Esophagus squamous epithelium (tissue), 5 donors: ENCODE results near the gene GMDS. TPM values are rescaled to one million over a fixed set of nuclear protein-coding genes. Genes with fewer than 3 reads are reported as not detected.

Experiments
- DNase-seq: peaks from one replicate; lab custom pipeline; 2025; lab: John Stamatoyannopoulos, UW
- H3K27ac ChIP-seq, 4 donors: fragments of 200-600 bp; sonication (generic); one replicate each; pipeline ENCODE4 v1.5.1; 2016 to 2019; ENCODE audit warnings: mild to moderate bottlenecking in 1 of 4
- H3K27me3 ChIP-seq, 4 donors: fragments of 200-600 bp; sonication (generic); 1 replicate in 3 of 4; 2 replicates in 1 of 4; pipeline versions ENCODE4 v1.5.1 to v1.6.0; 2017 to 2021; ENCODE audit warnings: antibody characterized with exemption in 1 of 4
- H3K36me3 ChIP-seq, 3 donors: fragments of 200-600 bp; sonication (generic); one replicate each; pipeline ENCODE4 v1.5.1; 2016 to 2019
- H3K4me1 ChIP-seq, 3 donors: fragments of 200-600 bp; sonication (generic); one replicate each; pipeline ENCODE4 v1.5.1; 2017 to 2019
- H3K4me3 ChIP-seq, 4 donors: fragments of 200-600 bp; sonication (generic); 1 replicate in 3 of 4; 2 replicates in 1 of 4; pipeline ENCODE4 v1.5.1; 2016 to 2019; ENCODE audit warnings: mild to moderate bottlenecking in 2 of 4, moderate library complexity in 1 of 4
- H3K9me3 ChIP-seq, 3 donors: fragments of 200-600 bp; sonication (generic); one replicate each; pipeline ENCODE4 v1.5.1; 2016 to 2019
- CTCF ChIP-seq, 6 experiments: fragments of 450-650 bp in 4 of 6; fragments of 200-600 bp in 2 of 6; sonication (generic) in 2 of 6; IDR thresholded peaks; one replicate each; pipeline ENCODE4 v1.5.1; 2016 to 2019; ENCODE audit warnings: antibody characterized with exemption in 6 of 6, mild to moderate bottlenecking in 4 of 6, moderate library complexity in 4 of 6
- POLR2A ChIP-seq, 4 donors: fragments of 450-650 bp; IDR thresholded peaks; one replicate each; pipeline ENCODE4 v1.6.1; 2017; ENCODE audit warnings: antibody characterized with exemption in 4 of 4, mild to moderate bottlenecking in 4 of 4, moderate library complexity in 3 of 4
- WGBS, 2 donors: methylation state at CpG; one replicate each; pipeline ENCODE4 v1.1.5; 2018; 5-methylcytosine and 5-hydroxymethylcytosine counted together
- intact Hi-C: fragments of 100-400 bp; cut with DNase I; formaldehyde crosslinking; loops from one replicate; pipeline ENCODE4 v1.15.0; 2022
- total RNA-seq, 4 donors: library from RNA; depleted of rRNA; stranded (reverse); fragments of >200 nt; gene quantifications; one replicate each; pipeline ENCODE4 v1.1.0, GENCODE V29; 2016
- donor health status: DM: yes; HTN: yes; CAD: no.

The GMDS gene
- total RNA-seq, 4 donors from 2014 or later: 17.9 to 58.7 (median 36.7) TPM

GRCh38 chr6:1667012-1667804 is 578.2 kb downstream of the GMDS start:
- Histone ChIP-seq H3K4me3 (no peak overlapping the region), H3K36me3 (no peaks in the 10 kb centered on the region), H3K27ac (no peak overlapping the region), H3K9me3 (no peaks in the 10 kb centered on the region), H3K27me3 (no peaks in the 10 kb centered on the region), H3K4me1 (peaks cover 0 to 22% (median 5%) of the 10 kb centered on the region in 3 donors)
- no peak for DNase-seq
- TF ChIP-seq CTCF (IDR thresholded peaks at IDR 0.05) (no peak), POLR2A (IDR thresholded peaks at IDR 0.05) (no peak)
- intact Hi-C loops: no loop called here
- 89 to 94% methylated on average over 5 to 6 of the region's 6 CpGs for WGBS, 2 donors

- WGBS, 2 donors: 67 to 78% methylated on average over 2 of the region's 2 CpGs
Measured at GRCh38 chr6:1665214-1665613, 580.2 kb downstream of the GMDS start.

GRCh38 chr6:1664329-1664728 is 581.1 kb downstream of the GMDS start:
- Histone ChIP-seq H3K27me3 (no peaks in the 10 kb centered on the region), H3K9me3 (no peaks in the 10 kb centered on the region), H3K27ac (no peak overlapping the region), H3K4me1 (peaks cover 0 to 4% (median 0%) of the 10 kb centered on the region in 3 donors), H3K36me3 (no peaks in the 10 kb centered on the region), H3K4me3 (no peak overlapping the region)
- DNase-seq: no peak
- intact Hi-C loops: no loop called here
- 92 to 96% methylated on average over 3 to 5 of the region's 6 CpGs for WGBS, 2 donors
- TF ChIP-seq POLR2A (IDR thresholded peaks at IDR 0.05) (no peak), CTCF (IDR thresholded peaks at IDR 0.05) (no peak)

More at GRCh38 chr6:1665214-1665613, 580.2 kb downstream of the GMDS start:
- H3K9me3 ChIP-seq: no peaks in the 10 kb centered on the region
- peaks cover 0 to 6% (median 0%) of the 10 kb centered on the region in 3 donors for H3K4me1 ChIP-seq
- no peak for DNase-seq
- H3K27me3 ChIP-seq: no peaks in the 10 kb centered on the region
- TF ChIP-seq POLR2A (IDR thresholded peaks at IDR 0.05): no peak
- TF ChIP-seq CTCF (IDR thresholded peaks at IDR 0.05): no peak
- no peak overlapping the region for H3K27ac ChIP-seq
- H3K4me3 ChIP-seq: no peak overlapping the region
- intact Hi-C loops: no loop called here
- H3K36me3 ChIP-seq: no peaks in the 10 kb centered on the region

GRCh38 chr6:1663511-1663910 is 581.9 kb downstream of the GMDS start:
- Histone ChIP-seq H3K36me3 (no peaks in the 10 kb centered on the region), H3K4me1 (no peaks in the 10 kb centered on the region), H3K9me3 (no peaks in the 10 kb centered on the region), H3K4me3 (no peak overlapping the region), H3K27ac (no peak overlapping the region), H3K27me3 (no peaks in the 10 kb centered on the region)
- intact Hi-C loops: no loop called here
- WGBS, 2 donors: 97 to 98% methylated on average over 5 of the region's 5 CpGs
- DNase-seq: no peak
- TF ChIP-seq CTCF (IDR thresholded peaks at IDR 0.05) (no peak), POLR2A (IDR thresholded peaks at IDR 0.05) (no peak)

- no peaks in the 10 kb centered on the region for H3K4me1 ChIP-seq
- intact Hi-C loops: no loop called here
- H3K27ac ChIP-seq: no peak overlapping the region
- H3K9me3 ChIP-seq: no peaks in the 10 kb centered on the region
- no peak overlapping the region for H3K4me3 ChIP-seq
- no peaks in the 10 kb centered on the region for H3K27me3 ChIP-seq
- TF ChIP-seq CTCF (IDR thresholded peaks at IDR 0.05) (no peak), POLR2A (IDR thresholded peaks at IDR 0.05) (no peak)
- no peaks in the 10 kb centered on the region for H3K36me3 ChIP-seq
- no peak for DNase-seq
Measured at GRCh38 chr6:1662534-1662933, 582.9 kb downstream of the GMDS start.
